ENCODE measurements around the gene TTL.

TTL gene

GRCh38 chr2:112572005-112572404 is 90.0 kb downstream of the TTL start:
- TF ChIP-seq CTCF (conservative IDR thresholded peaks at IDR 0.05) = no peak
- H3K27ac ChIP-seq = no peak overlapping the region

- 0 out of 2 replicates have a peak, but pooled peaks have one; percentile 25 for TF ChIP-seq CTCF (conservative IDR thresholded peaks at IDR 0.05)
- no peak overlapping the region for H3K27ac ChIP-seq
These were observed 95.8 kb downstream of the TTL start for GRCh38 chr2:112577756-112578155.

DNA sequence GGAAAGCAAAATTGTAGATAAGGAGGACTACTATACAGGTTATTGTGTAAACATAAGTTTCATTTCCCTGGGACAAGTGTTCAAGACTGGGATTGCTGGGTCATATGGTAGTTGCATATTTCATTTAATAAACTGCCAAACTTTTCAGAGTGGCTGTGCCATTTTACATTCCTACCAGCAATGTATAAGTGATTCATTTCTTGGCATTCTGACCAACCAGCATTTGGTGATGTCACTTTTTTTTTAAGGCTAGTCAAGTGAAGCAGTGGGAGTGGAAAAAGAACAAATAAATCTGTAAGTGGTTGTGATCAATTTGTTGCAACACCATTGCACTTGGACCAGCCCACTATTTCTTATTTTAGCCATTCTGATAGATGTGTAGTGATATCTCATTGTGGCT is 97.3 kb downstream of the TTL start:
- H3K27ac ChIP-seq = no peak overlapping the region
- TF ChIP-seq CTCF (conservative IDR thresholded peaks at IDR 0.05) = no peak

DNA sequence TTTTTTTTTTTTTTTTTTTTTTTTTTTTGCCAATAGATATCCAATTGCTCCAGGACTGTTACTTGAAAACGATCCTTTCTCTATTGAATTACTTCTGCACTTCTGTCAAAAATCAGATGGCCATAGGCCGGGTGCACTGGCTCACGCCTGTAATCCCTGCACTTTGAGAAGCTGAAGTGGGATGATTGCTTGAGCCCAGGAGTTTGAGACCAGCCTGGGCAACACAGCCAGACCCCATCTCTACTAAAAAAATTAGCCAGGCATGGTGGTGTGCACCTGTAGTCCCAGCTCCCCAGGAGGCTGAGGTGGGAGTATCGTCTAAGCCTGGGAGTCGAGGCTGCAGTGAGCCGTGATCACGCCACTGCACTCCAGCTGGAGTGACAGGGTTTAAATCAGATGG is 98.1 kb downstream of the TTL start:
- TF ChIP-seq CTCF (conservative IDR thresholded peaks at IDR 0.05) = no peak
- H3K27ac ChIP-seq = no peak overlapping the region

DNA sequence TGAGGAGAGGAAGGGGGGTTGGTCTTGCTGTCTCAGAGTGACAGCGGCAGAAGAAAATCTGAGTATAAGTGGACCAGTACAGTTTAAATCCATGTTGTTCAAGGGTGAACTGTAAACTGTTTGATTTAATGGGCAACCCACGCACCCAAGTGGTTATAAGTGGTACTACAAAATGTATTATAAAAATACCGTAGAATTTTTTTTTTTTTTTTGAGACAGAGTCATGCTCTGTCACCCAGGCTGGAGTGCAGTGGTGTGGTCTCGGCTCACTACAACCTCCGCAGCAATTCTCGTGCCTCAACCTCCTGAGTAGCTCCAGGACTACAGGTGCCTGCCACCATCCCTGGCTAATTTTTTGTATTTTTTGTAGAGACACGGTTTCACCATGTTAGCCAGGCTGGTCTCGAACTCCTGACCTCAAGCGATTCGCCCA is 100.4 kb downstream of the TTL start:
- H3K27ac ChIP-seq = no peak overlapping the region

GRCh38 chr2:112583497-112584133 is 101.7 kb downstream of the TTL start:
- TF ChIP-seq CTCF (conservative IDR thresholded peaks at IDR 0.05) = no peak
- peak overlapping the region; percentile 81 for H3K27ac ChIP-seq

More for the DNA sequence above, 100.4 kb downstream of the TTL start:
- peak; percentile 73 for TF ChIP-seq CTCF (conservative IDR thresholded peaks at IDR 0.05)

- H3K27ac ChIP-seq = peak within 1 kb of the TSS; percentile 81
- no peak for TF ChIP-seq CTCF (conservative IDR thresholded peaks at IDR 0.05)
These were observed 102.4 kb downstream of the TTL start, which contains the start of gene CHCHD5 for GRCh38 chr2:112584134-112584890. CHCHD5 (plus strand) TSS chr2:112584609; CDS start chr2:112584648, 39 bp downstream.
